GM21390 (cell line): ENCODE data around the gene FKBP1B.
"Not testable (repeated sequence)": the region's sequence is repeated elsewhere in the genome, so short reads cannot be mapped to it uniquely, and the experiment has no call there.

ENCODE experiments used
- ATAC-seq: cut with Tn5 transposase; IDR thresholded peaks from one replicate; pipeline ENCODE4 v1.9.1; 2021; ENCODE audit not compliant: unreplicated experiment

FKBP1B gene

GRCh38 chr2:24022324-24022974, 27.1 kb upstream of the FKBP1B start:
- ATAC-seq = no peak

GRCh38 chr2:24022975-24023575, 26.5 kb upstream of the FKBP1B start:
- no peak for ATAC-seq

- no peak for ATAC-seq
Observed at GRCh38 chr2:24024018-24024417, 25.5 kb upstream of the FKBP1B start.

DNA sequence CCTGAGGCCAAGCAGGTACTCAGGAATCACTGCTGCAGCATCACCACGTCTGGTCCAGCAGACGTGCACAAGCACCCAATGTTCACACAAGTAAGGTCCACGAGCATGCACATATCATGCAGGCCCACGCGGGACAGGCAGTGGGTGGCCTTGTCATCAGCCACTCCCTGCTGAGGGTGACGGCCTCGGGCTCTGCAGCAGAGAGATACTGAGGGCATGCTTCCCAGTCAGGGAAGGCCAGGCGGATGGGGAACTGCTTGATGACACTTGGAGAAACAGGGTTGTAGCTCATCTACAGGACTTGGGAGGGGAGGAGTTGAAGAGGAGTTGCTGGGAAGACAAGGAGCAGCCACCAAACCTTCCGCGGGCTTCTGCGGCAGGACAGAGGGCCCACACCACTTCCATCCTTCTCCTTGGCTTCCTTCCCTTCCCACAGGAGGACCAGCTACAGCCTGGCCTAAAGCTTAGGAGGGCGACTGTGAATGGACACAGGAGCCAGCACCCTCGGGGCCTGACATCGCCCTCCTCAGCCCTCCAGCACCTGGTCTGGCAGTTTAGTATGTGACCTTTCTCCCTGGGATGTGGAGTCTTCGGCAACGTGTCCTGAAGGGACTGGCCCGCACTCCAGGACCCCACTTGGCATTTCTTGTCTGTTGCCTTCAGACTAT, 24.4 kb upstream of the FKBP1B start:
- ATAC-seq = no peak

GRCh38 chr2:24026233-24026632, 23.3 kb upstream of the FKBP1B start:
- ATAC-seq = no peak

DNA sequence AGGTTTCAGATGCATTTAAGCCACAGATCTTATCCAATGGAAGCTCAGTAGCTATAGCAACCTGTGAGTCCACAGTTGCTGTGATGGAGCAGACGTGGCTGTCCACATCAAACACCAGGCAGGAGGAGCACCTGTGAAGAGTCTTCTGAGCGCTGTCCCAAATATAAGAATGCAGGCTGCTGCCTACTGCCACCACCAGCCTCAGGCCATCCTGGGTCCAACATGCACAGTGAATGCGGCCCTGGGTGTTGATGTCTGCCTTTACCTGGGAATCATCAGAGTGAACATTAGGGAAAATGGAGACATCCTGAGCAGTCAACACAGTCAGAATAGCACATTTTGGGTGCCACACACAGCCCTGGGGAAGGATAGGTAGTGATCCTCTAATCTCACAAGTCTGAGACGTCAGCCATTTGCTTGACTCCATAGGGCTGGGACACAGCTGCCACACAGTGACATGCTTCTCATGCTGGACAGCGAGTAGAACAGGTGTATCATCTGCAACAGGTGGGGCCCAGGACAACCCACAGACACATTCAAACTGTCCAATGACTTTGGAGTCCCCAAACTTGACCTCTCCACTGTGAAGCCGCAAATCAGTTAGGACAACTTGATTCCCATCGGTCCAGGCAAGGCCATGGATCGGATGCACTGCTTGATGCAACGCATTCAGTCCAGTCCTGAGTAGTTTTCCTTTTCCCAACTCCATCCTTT, 10.6 kb upstream of the FKBP1B start:
- ATAC-seq = no peak

DNA sequence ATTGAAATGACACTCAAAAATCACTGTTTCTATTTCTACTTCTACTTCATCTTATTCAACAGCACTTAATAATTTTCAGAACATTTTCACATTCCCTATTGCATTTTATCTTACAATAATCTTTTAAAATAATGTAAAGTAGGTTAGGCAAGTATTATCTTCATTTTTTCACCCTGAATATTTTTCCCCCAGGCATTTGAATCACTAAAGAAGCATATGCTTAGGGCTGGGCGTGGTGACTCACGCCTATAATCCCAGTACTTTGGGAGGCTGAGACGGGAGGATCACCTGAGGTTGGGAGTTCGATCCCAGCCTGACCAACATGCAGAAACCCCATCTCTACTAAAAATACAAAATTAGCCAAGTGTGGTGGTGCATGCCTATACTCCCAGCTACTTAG, 9.0 kb upstream of the FKBP1B start:
- no peak for ATAC-seq

- not testable (repeated sequence) for ATAC-seq
Observed at GRCh38 chr2:24043133-24043532, 6.4 kb upstream of the FKBP1B start.

- no peak for ATAC-seq
Observed at GRCh38 chr2:24045511-24046508, 3.7 kb upstream of the FKBP1B start.

DNA sequence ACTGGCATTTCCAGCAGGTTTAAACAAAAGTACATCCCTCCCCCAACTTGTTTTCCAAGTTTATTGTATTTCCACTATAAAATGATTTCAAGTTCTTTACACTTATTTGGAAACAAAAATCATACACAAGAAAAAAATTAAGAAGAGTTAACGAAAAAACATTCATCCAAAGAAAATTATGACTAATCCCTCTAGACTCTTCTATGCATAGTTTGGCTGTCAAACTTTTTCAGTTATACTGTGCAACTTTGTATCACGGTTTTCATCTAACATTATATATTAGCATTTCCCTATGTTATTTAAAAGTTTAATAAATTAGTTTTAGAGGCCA, 3.0 kb upstream of the FKBP1B start:
- ATAC-seq = no peak

DNA sequence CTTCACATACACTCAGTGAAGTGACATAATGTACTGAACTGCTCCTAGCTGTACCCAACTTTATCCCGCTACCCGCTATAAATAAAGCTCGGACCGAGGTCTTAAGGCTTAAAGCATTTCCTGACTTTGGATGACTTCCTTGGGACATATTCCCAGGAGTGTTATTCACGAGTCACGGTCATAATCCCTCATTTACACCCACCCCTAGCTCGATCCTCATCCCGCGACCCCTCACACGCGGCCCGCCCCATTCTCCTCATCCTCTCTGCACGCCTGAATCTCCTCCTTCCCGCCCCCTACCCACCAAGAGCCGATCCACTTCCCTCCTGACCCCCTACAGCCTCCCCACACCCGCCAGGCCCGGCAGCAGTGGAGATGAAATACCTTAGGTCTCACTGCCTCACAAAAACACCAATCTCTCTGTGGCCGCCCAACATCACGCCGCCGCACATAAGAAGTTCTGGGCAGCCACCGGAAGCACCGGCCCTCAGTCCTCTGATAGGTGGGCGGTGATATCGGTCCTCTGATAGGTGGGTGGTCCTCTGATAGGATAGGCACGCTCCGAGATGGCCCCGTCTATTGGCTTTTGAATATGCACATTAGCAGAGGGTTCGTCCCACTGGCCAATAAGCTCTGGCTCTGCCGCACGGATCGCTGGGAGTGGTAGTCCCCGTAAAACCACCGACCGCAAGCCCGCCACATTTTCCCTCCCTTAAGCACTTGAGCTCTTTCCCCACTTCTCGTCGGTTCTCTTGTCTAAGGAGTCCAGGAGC, 2.4 kb upstream of the FKBP1B start, which contains the start of gene WDCP:
WDCP (minus strand) TSS at position 462 of the 773 bp plus-strand sequence. CDS start 7,897 bp downstream, outside the sequence.
- peak; percentile 99 for ATAC-seq

DNA sequence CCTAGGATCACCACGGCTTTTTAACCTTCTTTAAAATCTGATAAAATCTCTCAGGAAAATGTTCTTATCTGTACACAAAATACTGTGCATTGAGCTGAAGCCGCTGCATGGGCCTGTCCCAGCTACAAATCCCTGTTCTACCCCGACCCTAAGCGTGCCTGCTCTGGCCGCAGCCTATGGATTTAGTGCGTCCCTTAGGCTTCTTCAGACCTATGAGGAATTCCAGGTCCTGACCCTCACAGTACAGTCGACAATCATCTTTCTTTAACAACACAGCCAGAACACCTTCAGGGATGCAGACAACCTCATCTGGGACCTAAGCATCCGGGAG, 1.9 kb upstream of the FKBP1B start:
- ATAC-seq = no peak

DNA sequence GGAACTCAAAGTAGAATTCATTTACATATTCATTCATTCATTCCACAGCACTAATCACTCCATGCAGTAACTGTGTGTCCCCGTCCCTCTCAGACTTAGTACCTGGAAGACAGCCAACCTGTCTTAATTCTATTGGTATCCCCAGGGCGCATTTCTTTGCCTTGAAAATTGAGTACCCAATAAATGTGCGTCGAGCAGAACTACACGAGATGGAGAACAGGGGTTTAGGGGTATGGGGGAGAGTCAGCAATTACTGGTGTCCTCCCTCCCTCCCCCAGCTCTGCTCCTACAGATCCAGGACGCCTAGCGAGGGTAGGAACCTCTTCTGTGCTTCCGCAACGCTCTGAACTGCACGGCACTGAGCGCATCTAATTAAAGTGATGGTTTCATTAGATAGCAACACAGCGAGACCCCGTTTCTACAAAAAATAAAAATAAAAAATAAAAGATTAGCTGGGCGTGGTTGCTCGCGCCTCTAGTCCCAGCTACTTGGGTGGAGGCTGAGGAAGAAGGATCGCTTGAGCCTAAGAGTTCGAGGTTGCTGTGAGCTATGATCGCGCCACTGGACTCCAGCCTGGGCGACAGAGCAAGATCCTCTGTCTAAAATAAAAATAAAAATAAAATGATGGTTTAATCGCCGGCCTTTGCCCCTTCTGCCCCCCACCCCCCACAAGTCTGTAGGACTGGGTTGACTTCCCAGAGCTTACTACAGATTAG, 614 bp upstream of the FKBP1B start:
- no peak for ATAC-seq

DNA sequence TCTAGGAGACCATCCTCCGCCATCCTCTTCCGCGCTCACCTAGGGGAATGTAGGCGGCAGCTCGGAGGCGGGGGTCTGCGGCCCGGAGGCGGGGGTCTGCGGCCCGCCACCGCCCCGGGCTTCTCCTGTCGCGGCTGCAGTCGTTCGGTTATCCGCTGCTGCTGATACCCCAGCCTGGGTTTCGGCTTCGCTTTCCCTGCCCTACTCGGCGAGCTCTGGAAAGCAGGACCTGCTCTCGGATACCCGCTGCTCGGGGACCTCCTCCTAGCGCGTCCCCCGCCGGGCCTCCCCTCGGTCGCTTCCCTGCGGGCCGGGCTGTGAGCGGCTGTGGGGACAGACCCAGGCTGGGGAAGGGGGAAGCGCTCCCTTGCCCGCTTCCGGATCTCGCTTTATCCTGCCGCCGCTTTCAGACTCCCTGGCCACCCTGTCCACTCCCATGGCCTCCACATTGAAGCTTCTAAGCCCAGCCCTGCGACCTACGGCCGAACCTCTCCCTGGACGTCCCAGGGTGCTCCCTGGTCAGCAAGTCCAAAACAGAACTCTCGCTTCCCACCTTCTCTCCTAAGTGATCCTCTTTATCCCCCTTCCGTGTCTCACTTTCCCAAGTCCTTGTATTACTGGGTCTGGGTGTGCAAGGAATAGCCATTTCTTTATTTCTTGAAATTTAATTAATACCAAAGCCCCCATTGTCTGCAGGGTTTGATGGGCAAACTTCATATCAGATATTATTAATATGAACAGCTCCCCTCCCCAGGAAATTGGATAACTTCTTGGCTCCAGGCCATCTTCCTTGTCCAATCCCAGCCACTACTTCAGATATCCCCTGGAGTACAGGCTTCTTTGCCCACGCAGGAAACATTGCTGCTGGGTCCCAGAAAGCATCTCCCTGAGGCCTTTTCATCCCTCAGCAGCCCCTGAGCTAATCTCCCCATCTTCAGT, 769 bp downstream of the FKBP1B start:
- no peak for ATAC-seq

- no peak for ATAC-seq
Observed at GRCh38 chr2:24051833-24052232, 2.3 kb downstream of the FKBP1B start.

GRCh38 chr2:24052951-24053350, 3.4 kb downstream of the FKBP1B start:
- no peak for ATAC-seq

GRCh38 chr2:24054366-24055010, 4.9 kb downstream of the FKBP1B start:
- ATAC-seq = no peak

- ATAC-seq = no peak
Observed at GRCh38 chr2:24055750-24056149, 6.2 kb downstream of the FKBP1B start.
